IPS-18c (cell line): ENCODE results near the gene AGO4.
A peak's percentile ranks its signal among the peaks of the same experiment; 100 is the strongest.
"Not testable (repeated sequence)": the region's sequence is repeated elsewhere in the genome, so short reads cannot be mapped to it uniquely, and the experiment has no call there.

Source experiments
- H3K4me3 ChIP-seq: 2 replicates; pipeline ENCODE4 v1.7.0; 2013; ENCODE audit warnings: low read depth, mild to moderate bottlenecking, low read length, moderate library complexity; ENCODE audit not compliant: insufficient read depth
- H3K9me3 ChIP-seq: one replicate; pipeline ENCODE4 v1.6.1; 2013; ENCODE audit warnings: mild to moderate bottlenecking, low read length, moderate library complexity; ENCODE audit not compliant: control insufficient read depth, insufficient read depth

Gene AGO4

GRCh38 chr1:35851132-35851869 lies 43.5 kb downstream of the AGO4 start:
- no peaks in the 10 kb centered on the region for H3K9me3 ChIP-seq
- H3K4me3 ChIP-seq = no peak overlapping the region

- Histone ChIP-seq H3K9me3 (no peaks in the 10 kb centered on the region), H3K4me3 (no peak overlapping the region)
Measured at GRCh38 chr1:35852241-35852640, 44.4 kb downstream of the AGO4 start.

DNA sequence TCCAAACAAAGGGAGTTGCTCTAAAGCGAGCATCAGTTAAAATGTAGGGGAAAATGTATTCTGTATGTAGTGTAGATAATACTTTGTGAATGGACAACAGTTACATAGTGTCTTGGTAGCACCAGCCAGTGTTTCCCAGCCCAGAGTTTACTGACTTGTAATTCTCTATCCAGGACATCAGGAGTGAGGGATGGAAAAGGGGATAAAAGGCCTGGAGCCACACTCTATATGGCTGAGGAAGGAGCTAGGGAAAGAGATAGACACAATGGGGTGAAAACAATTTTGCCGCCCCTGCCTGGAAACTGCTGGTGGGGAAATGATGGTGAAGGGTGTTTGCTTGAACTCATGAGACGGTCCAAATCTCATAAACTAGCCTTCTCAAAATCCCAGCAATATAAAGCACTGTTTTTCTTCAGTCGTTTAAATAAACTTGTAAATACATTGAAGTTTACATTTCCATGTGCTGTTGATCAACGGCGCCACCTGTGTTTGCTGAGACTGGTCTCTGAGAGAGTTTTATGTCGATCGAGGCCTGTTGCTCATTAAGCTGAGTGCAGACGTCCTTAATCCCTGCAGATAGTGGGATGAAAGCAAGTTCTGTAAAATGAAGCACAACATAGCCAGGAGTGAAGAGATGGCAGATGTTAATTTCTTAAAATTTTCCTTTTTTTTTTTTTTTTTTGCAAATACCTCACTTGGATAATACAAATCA lies 47.3 kb downstream of the AGO4 start:
- no peak overlapping the region for H3K4me3 ChIP-seq
- no peaks in the 10 kb centered on the region for H3K9me3 ChIP-seq

DNA sequence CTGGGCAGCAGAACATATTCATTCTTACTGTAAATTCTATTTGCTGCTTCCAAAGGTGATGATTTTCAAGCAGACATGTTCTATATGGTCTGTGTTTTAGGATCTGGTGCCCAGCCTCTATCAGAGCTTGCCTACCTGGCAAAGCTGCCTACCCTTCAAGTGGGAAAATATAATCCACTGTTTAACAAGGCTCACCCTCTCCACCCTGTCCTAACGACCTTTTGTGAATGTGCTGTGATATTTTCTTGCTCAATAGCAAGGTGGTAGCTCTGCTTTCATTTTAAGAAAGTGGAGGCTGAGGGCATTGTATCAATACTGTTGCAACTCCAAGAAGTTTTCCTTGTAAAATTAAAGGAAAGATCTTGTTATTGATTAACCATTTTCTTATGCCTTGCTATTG lies 49.1 kb downstream of the AGO4 start:
- Histone ChIP-seq H3K4me3 (no peak overlapping the region), H3K9me3 (no peaks in the 10 kb centered on the region)

DNA sequence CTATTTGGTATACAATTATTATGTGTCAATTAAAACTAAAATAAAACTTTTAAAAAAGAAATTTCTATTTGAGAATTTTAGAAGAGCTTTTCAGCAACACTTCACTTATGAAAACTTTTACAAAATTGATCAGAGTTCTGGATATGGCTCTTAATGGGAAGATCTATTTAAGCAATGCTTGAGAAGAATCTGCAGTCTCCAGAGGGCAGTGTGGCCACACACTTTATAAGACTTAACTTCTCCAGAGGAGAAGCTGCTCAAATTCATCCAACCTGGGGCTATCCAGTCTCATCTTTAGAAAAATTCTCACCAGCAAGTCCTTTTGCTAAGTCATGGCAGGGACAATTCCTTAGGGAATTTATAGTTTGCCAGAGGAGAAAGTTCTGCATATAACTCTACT lies 50.0 kb downstream of the AGO4 start:
- Histone ChIP-seq H3K4me3 (no peak overlapping the region), H3K9me3 (no peaks in the 10 kb centered on the region)

DNA sequence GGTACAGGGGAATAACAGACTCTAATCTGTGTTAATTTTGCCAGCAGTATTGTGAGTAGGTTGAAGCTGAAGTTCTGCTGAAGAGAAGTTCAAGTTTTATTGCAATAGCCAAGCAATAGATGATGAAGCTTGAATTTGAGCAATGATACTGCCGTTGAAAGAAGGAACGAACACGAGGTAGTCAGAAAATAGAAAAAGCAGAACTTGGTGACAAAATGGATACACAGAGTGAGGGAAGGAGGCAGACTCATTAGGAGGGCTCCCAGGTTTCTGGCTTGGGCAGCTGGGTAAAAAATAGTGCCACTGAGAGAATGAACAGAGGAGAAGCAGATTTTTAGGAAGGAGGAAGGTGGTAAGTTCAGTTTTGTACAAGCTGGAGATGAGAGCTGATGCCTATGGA lies 52.9 kb downstream of the AGO4 start:
- H3K9me3 ChIP-seq = no peaks in the 10 kb centered on the region

GRCh38 chr1:35863136-35863535 lies 55.3 kb downstream of the AGO4 start:
- no peak overlapping the region for H3K4me3 ChIP-seq
- no peaks in the 10 kb centered on the region for H3K9me3 ChIP-seq

More for the DNA sequence above, 52.9 kb downstream of the AGO4 start:
- no peak overlapping the region for H3K4me3 ChIP-seq

GRCh38 chr1:35863881-35864625 lies 56.2 kb downstream of the AGO4 start:
- H3K4me3 ChIP-seq = no peak overlapping the region
- H3K9me3 ChIP-seq = no peaks in the 10 kb centered on the region

DNA sequence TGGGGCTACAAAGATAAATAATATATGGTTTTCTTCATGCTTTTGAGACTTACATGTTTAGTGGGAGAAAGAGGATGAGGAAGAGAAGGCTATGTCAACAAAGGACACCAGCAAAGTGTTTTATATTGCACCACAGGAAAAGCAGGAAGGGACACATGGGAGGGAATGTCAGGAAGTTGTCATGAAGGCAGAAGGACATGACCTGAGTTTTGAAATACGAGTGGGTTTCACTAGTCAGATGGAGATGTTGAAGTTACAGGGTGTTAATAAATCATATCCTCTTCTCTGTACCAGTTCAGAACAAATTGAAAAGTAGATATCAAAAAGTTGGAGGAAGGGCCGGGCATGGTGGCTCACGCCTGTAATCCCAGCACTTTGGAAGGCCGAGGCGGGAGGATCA lies 57.0 kb downstream of the AGO4 start:
- no peaks in the 10 kb centered on the region for H3K9me3 ChIP-seq

DNA sequence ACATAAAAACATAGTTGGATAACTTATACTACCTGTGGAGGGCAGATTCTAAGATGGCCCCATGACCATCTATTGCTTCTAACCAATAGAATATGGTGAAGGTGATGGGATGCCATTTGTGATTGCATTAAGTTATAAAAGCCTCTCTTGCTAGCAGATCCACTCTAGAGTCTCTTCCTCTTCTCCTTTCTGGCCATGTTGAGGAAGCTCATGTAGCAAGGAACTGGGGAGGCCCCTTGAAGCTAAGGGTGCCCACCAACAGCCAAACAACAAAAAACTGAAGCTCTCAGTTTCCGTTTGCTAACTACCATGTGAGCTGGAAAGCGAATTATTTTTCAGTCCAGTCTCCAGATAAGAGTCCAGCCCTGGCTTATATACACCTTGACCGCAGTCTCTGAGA lies 59.2 kb downstream of the AGO4 start:
- Histone ChIP-seq H3K4me3 (no peak overlapping the region), H3K9me3 (no peaks in the 10 kb centered on the region)

More for the DNA sequence above, 57.0 kb downstream of the AGO4 start:
- no peak overlapping the region for H3K4me3 ChIP-seq

- H3K9me3 ChIP-seq, H3K4me3 ChIP-seq: not testable (repeated sequence)
Measured at GRCh38 chr1:35869245-35869950, 61.6 kb downstream of the AGO4 start.

- Histone ChIP-seq H3K4me3 (no peak overlapping the region), H3K9me3 (no peaks in the 10 kb centered on the region)
Measured at GRCh38 chr1:35870651-35871309, 63.0 kb downstream of the AGO4 start.

DNA sequence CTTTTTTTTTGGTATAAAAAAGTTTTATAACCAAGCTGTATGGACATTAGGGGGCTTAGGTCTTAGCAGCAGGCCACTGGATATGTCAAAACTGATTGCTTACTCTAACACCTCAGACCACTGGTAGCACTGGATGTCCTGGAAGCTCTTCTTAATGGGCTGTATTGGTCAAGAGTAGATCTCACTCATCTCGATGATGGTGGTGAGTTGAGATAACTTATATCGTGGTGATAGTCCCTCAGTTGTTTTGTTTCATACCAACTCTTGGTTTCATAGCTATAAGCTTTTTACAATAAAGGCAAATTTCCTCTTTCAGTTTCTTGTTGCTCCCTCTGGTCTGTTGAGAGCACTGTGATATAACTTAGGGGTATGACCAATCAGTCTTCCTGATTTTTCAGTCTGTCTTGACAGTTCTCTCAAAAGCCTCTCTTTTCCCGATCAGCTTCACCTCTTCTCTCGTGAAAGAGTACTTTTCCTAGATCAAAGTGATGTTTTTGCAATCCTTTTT lies 65.5 kb downstream of the AGO4 start:
- no peaks in the 10 kb centered on the region for H3K9me3 ChIP-seq
- H3K4me3 ChIP-seq = no peak overlapping the region

DNA sequence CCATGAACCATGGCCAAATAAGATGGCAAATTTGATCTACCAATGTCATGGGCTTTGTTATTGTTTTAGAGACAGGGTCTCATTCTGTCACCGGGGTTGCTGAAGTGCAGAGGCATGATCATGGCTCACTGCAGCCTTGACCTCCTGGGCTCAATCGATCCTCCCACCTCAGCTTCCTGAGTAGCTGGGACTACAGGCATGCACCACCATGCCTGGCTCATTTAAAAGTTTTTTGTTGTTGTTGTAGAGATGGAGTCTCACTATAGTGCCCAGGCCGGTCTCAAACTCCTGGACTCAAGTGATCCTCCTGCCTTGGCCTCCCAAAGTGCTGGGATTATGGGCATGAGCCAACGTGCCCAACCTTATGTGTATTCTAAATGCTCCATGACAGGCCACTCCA lies 66.3 kb downstream of the AGO4 start:
- H3K4me3 ChIP-seq, H3K9me3 ChIP-seq: not testable (repeated sequence)

- H3K9me3 ChIP-seq = no peaks in the 10 kb centered on the region
- no peak overlapping the region for H3K4me3 ChIP-seq
Measured at GRCh38 chr1:35876988-35877387, 69.2 kb downstream of the AGO4 start.

- no peaks in the 10 kb centered on the region for H3K9me3 ChIP-seq
- no peak overlapping the region for H3K4me3 ChIP-seq
Measured at GRCh38 chr1:35881850-35882273, 74.0 kb downstream of the AGO4 start.

DNA sequence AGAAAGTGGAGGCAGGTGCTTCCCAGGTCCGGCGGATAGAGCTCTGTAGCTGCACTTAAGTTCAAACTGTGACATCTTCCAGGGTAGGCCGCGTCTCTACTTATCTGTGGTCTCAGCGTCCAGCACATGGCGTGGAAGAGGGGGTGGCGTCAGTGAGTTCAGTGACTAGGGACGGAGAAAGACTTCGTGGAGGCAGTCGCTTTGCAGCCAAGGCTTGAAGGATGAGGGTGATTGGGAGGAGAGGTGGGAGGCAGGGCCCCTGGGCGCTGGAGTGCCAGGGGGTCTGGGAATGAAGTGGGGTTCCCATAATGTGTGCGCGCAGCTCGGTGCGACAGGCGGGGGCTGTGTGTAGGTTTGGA lies 74.7 kb downstream of the AGO4 start:
- no peaks in the 10 kb centered on the region for H3K9me3 ChIP-seq
- H3K4me3 ChIP-seq = peak overlapping the region; percentile 38; the same call in 1 of the 2 replicates
